Motor neuron (in vitro differentiated cells): ENCODE data around the gene TSC22D4. TPM values are rescaled to one million over a fixed set of nuclear protein-coding genes. Genes with fewer than 3 reads are reported as not detected.
A peak's percentile ranks its signal among the peaks of the same experiment; 100 is the strongest.
"Not testable (repeated sequence)": the region's sequence is repeated elsewhere in the genome, so short reads cannot be mapped to it uniquely, and the experiment has no call there.

Experiments
- ATAC-seq, 8 experiments: fragments of 200-7000 bp; cut with Tn5 transposase; replicated peaks in 6 of 8; 2 replicates each; pipeline ENCODE4 v1.8.0; 2021; ENCODE audit warnings: mild to moderate bottlenecking in 8 of 8, moderate library complexity in 8 of 8
- H3K27ac ChIP-seq, 2 donors: fragments of 250-450 bp; sonication (Bioruptor Pico); 2 replicates each; pipeline ENCODE4 v1.9.0; 2021; ENCODE audit warnings: antibody characterized with exemption in 2 of 2, mild to moderate bottlenecking in 2 of 2, moderate library complexity in 1 of 2
- H3K4me1 ChIP-seq, 2 donors: fragments of 250-450 bp; sonication (Bioruptor Pico); replicated peaks in 1 of 2; 2 replicates each; pipeline ENCODE4 v1.6.1; 2021; ENCODE audit warnings: antibody characterized with exemption in 2 of 2, mild to moderate bottlenecking in 2 of 2, moderate library complexity in 1 of 2
- H3K4me3 ChIP-seq, 5 donors: fragments of 250-450 bp; sonication (Bioruptor Pico); 2 replicates each; pipeline ENCODE4 v1.9.0; 2021; ENCODE audit warnings: antibody characterized with exemption in 5 of 5, mild to moderate bottlenecking in 5 of 5, moderate library complexity in 4 of 5
- WGBS, 10 experiments: fragments of 450-650 bp; shearing (Covaris generic); methylation state at CpG; one replicate each; pipeline ENCODE4 v1.0.0; 2022; 5-methylcytosine and 5-hydroxymethylcytosine counted together
- in situ Hi-C, 9 experiments: fragments of 400-800 bp; cut with MboI; loops; one replicate each; pipeline ENCODE4 v1.15.0; 2021; ENCODE audit warnings: low sequenced_read_pairs in 9 of 9, low pct_unique_long_range_greater_than_20kb in 2 of 9; ENCODE audit not compliant: unreplicated experiment in 9 of 9
- total RNA-seq, 8 experiments: library from RNA; unstranded; fragments of 300-600 nt; gene quantifications; 2 replicates each; pipeline versions ENCODE4 v1.2.3 to v1.2.4, GENCODE V29; 2022

The TSC22D4 gene
- total RNA-seq, 8 experiments from 2014 or later, result 9.9 to 44.4 (median 22.0) TPM

GRCh38 chr7:100510437-100511239 is 31.6 kb upstream of the TSC22D4 start:
- WGBS, 10 experiments, result 66 to 100% (median 90%) methylated on average over 2 to 9 of the region's 9 CpGs
- no peak overlapping the region for H3K27ac ChIP-seq
- in situ Hi-C loops, result no loop called here
- H3K4me1 ChIP-seq, result peaks cover 4 to 6% of the 10 kb centered on the region in 2 donors
- no peak overlapping the region for H3K4me3 ChIP-seq
- ATAC-seq, result no peak

- WGBS, 10 experiments, result 17 to 100% (median 82%) methylated on average over 1 to 8 of the region's 15 CpGs; no CpG with 5 or more reads in 2 of the 10 experiments
- Histone ChIP-seq H3K4me1 (peaks cover 4 to 6% of the 10 kb centered on the region in 2 donors), H3K4me3 (no peak overlapping the region), H3K27ac (no peak overlapping the region)
- ATAC-seq, result peak in 1 of 8 experiments; percentile 11
- in situ Hi-C loops, result no loop called here
Observed at GRCh38 chr7:100509231-100509630, 30.2 kb upstream of the TSC22D4 start.

- Histone ChIP-seq H3K27ac (no peak overlapping the region), H3K4me1 (peaks cover 4 to 6% of the 10 kb centered on the region in 2 donors), H3K4me3 (no peak overlapping the region)
- ATAC-seq, result peak in 7 of 8 experiments; percentile 22 to 88 (median 36)
- in situ Hi-C loops, result no loop called here
- 25 to 100% (median 41%) methylated on average over 1 to 7 of the region's 8 CpGs; no CpG with 5 or more reads in 2 of the 10 experiments for WGBS, 10 experiments
Observed at GRCh38 chr7:100506356-100506923, 27.4 kb upstream of the TSC22D4 start.

GRCh38 chr7:100504887-100505611 is 26.0 kb upstream of the TSC22D4 start:
- in situ Hi-C loops, result no loop called here
- Histone ChIP-seq H3K4me1 (peaks cover 4 to 6% of the 10 kb centered on the region in 2 donors), H3K4me3 (no peak overlapping the region), H3K27ac (no peak overlapping the region)
- no peak for ATAC-seq
- WGBS, 10 experiments, result 74 to 100% (median 98%) methylated on average over 1 to 8 of the region's 9 CpGs; no CpG with 5 or more reads in 1 of the 10 experiments

GRCh38 chr7:100504031-100504430 is 25.0 kb upstream of the TSC22D4 start:
- in situ Hi-C loops, ATAC-seq, H3K4me3 ChIP-seq, H3K27ac ChIP-seq, H3K4me1 ChIP-seq: not testable (repeated sequence)
- 88 to 100% (median 100%) methylated on average over 1 to 3 of the region's 3 CpGs; no CpG with 5 or more reads in 3 of the 10 experiments for WGBS, 10 experiments

- H3K4me3 ChIP-seq, ATAC-seq, H3K4me1 ChIP-seq, in situ Hi-C loops, H3K27ac ChIP-seq: not testable (repeated sequence)
- WGBS, 10 experiments, result 60 to 100% (median 97%) methylated on average over 1 to 2 of the region's 2 CpGs; no CpG with 5 or more reads in 4 of the 10 experiments
Observed at GRCh38 chr7:100500743-100501142, 21.7 kb upstream of the TSC22D4 start.

GRCh38 chr7:100496509-100496908 is 17.5 kb upstream of the TSC22D4 start:
- Histone ChIP-seq H3K27ac (no peak overlapping the region), H3K4me1 (peaks cover 4 to 12% of the 10 kb centered on the region in 2 donors), H3K4me3 (no peak overlapping the region)
- in situ Hi-C loops, result no loop called here
- 58 to 89% (median 75%) methylated on average over 1 to 6 of the region's 6 CpGs; no CpG with 5 or more reads in 3 of the 10 experiments for WGBS, 10 experiments
- ATAC-seq, result no peak

- ATAC-seq, result peak in 5 of 8 experiments; percentile 20 to 59 (median 27)
- in situ Hi-C loops, result no loop called here
- 0 to 70% (median 17%) methylated on average over 1 to 10 of the region's 56 CpGs; no CpG with 5 or more reads in 6 of the 10 experiments for WGBS, 10 experiments
- Histone ChIP-seq H3K27ac (peak overlapping the region; percentile 26 to 56), H3K4me1 (peaks cover 20 to 34% of the 10 kb centered on the region in 2 donors), H3K4me3 (peak overlapping the region in 2 of 5 donors; percentile 4 to 21)
Observed at GRCh38 chr7:100493476-100494264, 14.7 kb upstream of the TSC22D4 start.

- ATAC-seq, result no peak
- Histone ChIP-seq H3K27ac (peak overlapping the region in 1 of 2 donors; percentile 56), H3K4me3 (no peak overlapping the region), H3K4me1 (peaks cover 20 to 34% of the 10 kb centered on the region in 2 donors)
- in situ Hi-C loops, result no loop called here
- WGBS, 10 experiments, result 57 to 100% (median 83%) methylated on average over 1 to 5 of the region's 5 CpGs
Observed at GRCh38 chr7:100492738-100493475, 13.9 kb upstream of the TSC22D4 start.

- no peak for ATAC-seq
- Histone ChIP-seq H3K27ac (no peak overlapping the region), H3K4me3 (no peak overlapping the region), H3K4me1 (peaks cover 31 to 43% of the 10 kb centered on the region in 2 donors)
- 77 to 100% (median 97%) methylated on average over 1 to 5 of the region's 5 CpGs; no CpG with 5 or more reads in 1 of the 10 experiments for whole genome bisulfite sequencing, 10 experiments
- in situ Hi-C loops, result no loop called here
Observed at GRCh38 chr7:100491192-100491578, 12.2 kb upstream of the TSC22D4 start.

GRCh38 chr7:100490483-100491191 is 11.6 kb upstream of the TSC22D4 start:
- H3K4me1 ChIP-seq, result peaks cover 36 to 48% of the 10 kb centered on the region in 2 donors
- ATAC-seq, result no peak
- 40 to 84% (median 81%) methylated on average over 1 to 6 of the region's 25 CpGs; no CpG with 5 or more reads in 6 of the 10 experiments for WGBS, 10 experiments
- no peak overlapping the region for H3K4me3 ChIP-seq
- H3K27ac ChIP-seq, result peak overlapping the region; percentile 45 to 69
- in situ Hi-C loops, result no loop called here
